CD4-positive, alpha-beta T cell treated with Interleukin-17A for 4 hours (primary cell): ENCODE measurements around the gene LRRC8B.

Experiments used
- DNase-seq: peaks from one replicate; pipeline ENCODE4 v3.0.0-alpha.2; 2020; ENCODE audit warnings: mixed read lengths

The LRRC8B gene

DNA sequence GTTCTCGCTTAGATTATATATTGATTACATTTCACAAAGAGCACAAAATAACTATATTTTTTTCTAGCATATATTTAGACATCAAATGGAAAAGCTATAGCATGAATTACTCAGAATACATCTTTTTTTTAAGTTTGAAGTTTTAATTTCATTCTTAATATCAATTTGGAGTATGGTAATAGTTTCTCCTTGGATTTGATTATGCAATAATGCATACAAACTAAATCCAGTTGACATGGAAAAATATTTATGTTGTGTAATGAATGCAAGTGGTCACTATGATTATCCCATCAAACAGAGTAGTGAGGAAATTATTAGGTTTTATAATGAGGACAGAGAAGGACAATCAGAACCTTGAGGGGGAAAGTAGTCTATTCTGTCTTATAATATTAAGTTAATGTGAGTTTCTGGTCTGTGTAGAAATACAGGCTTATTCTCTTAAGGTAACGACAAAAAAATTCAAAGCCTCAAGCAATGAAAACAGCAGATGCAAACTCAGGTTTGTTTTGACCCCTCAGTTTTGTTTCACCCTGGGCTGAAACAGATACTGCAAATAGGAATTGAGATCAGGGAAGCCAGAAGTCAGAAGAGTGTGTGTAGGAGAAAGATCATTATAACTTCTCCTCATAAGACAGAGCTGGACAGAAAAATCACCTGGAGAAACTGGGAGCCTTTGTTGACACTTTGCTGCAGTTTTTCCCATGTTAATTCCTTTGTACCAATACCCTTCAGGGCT lies 23.7 kb downstream of the LRRC8B start:
- DNase-seq = no peak

DNA sequence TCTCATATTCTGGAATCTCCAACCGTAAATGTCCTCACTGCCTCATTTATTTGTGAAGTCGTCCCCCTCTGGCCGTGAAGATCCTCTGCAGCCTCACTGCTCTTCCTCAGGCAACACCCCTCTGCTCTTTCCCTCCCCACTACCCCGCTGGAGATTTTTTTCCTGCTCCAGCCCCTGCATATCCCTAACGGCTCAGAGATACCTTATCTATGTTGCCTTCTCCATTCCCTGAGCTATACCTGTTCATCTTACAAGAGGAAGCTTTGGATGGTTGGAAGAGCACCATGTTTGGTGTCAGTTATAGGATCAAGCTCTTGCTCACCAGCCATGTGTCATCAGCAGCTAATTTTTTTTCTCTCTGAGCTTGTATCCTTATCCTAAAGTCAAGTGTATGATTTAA lies 26.4 kb downstream of the LRRC8B start:
- DNase-seq = no peak

DNA sequence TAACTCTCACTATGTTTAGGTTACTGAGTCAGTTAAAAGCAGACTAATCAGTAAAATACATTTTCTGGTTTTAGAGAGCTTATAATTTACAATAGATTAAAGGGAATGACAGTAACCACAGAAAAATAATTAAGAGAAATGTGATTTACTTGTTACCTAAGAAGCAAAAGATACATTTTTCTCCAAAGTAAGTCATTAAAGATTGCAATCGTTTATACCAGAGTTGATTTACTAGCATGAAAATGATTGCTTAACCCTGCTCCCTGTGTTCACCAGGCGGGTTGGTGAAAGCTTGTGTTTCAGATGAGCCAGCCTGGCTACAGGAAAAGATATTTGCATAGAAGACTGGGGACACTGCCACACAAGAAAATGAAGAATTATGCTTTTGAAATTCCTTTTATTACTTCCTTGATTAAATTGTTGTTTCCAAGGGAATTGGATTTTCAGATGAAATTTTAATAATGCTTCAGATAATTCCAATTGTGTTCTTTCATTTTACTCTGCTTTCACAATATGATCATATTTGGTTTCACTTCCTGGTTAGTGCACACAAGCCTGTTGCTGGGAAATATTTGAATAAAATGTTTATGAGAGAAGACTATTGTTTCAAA lies 27.9 kb downstream of the LRRC8B start:
- peak; percentile 15 for DNase-seq

DNA sequence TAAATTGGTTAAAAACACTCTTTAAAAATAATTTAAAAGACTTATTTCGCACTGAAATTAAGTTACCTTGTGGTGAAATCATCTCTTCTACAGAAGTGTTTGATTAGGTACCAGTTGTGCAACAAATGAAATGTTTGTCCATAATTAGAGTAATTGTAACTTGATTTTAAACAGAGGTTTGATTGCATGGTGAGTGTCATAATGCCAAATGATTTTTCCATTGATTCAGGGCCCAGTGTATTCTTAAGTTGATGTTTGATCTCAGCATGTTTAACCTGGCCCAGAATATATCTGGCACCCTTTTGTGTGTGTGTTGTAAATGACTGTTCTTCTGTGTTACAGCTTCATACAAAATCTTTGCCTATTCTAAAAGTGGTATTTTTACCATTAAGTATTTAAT lies 28.5 kb downstream of the LRRC8B start:
- DNase-seq = no peak

DNA sequence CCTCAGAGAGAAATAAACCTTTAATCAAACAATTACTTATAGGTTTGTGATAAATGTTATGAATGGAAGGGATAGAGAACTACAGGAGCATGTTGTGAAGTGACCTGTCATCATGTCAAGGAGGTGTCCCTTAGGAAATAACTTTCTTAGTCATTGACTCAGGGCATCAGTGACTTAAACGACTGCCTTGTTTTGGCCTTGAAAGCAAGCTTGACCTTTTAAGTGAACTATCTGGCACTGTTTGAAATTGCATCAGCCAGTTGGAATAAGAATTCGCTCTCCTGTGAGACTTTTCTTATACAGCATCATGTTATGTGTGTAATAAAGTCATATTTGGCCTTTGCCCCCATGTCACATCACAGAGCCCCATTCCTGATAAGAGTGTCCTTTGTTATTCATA lies 30.9 kb downstream of the LRRC8B start:
- no peak for DNase-seq

DNA sequence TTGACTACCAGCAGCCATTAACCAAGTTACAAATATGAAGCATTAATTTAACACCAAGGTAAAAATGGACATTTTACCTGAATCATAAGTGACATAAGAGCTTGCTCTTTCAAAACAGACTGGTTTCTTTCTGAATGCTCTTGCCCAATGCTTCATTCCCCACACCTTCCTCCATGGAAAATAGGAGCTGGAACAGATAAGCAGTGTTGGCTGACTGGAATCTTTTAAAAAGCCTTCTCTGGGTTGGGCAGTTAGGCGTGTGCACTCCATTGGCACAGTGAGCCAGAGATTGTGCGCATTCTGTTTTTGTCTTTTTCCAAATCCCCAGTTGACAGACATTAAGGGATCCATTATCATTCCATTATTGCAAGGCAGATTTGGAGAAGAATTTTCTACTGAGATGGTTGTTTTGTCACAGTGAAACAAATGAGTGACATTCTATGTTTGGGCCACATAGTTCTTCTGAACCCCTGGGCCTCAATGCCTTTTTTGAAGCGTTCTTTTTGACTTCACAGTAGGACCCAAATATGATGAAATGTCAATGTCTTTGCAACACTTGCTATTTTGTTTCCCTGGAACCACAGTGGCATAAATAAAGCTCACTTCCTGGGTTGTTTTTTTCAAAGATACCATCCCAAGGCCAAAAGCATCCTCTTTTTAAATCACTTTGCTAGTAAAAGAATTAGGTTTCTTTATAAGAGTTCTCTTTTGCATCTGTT lies 32.3 kb downstream of the LRRC8B start:
- DNase-seq = no peak

DNA sequence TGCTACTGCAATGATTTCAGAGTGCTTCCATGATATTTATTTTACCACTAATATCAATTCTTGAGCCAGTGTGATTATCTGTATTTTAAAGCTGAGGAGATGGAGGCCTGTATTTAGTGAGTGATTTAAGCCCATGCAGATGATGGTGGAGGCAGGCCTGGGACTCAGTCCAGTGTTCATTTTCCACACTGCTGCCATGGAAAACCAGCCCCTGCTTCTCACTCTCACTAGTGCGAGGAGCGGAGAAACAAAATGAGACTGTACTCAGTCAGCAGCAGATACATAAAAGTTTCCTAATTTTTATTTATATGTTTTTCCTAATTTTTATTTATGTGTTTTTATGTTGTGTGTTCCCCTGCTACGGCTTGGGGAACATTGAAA lies 32.8 kb downstream of the LRRC8B start:
- DNase-seq = no peak

DNA sequence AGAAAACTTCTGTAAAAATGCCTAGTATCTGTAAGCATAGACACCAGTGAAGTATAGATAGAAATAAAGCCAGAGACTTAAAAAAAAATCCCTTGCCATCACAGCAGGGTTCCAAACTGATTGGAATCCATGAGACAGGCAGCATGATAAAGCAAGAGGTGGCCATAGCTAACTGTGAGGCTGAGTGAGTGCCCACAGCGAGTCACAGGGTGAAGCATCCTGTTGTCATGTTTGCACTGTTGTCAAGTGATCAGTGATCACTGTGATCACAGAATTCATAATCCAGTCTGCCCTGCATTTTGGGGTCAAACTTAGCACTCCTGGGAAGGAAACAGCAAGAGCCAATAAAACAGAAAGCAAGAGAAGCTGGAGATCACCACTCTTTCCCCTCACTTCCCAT lies 33.3 kb downstream of the LRRC8B start:
- DNase-seq = peak; percentile 13

DNA sequence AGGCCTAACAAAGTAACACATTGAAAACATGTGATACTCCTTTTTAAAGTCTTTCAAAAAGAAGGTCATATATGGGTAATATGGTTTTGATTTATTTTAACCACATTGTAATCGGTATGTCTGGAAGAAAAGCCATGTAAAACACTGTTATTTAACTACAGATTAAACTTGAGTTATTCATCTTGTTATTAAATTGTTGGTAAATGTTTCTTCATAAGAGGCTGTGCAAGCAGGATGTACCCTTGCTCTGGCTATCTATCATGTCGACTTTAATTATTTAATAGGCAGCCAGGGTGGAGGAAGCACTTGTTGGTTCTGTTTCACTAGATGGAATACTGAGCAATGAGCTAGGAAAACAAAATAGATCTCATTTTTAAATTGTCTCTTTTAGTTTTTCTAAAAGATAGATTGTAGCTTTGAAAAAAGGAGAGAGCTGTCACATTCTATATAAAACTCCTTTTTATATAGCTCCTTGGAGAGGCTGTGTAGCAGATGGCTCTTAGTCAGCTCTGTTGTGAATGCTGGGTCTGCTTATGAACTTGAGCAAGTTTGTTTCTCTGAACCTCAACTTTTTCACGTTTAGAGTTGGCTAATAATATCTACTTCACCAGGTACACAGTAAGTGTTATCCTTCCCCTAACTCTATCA lies 39.5 kb downstream of the LRRC8B start:
- no peak for DNase-seq

DNA sequence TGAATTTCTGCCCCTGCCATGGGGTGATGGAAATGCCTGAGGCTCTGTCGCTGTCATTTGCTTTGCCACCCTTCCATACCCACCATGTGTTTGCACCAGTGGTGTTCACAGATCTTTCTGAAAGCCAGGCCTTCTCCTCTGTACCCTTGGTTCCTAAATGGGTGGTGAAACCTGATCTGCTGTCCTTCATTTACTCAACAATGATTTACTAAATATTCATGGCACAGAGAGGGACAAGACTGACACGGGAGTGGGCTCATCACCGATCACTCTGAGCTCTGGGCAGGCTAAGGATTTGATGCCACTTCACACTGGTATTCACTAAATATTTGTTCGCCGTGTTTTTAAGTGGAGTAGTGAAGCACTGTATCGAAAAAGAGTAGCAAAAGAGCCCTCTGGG lies 40.9 kb downstream of the LRRC8B start:
- no peak for DNase-seq

DNA sequence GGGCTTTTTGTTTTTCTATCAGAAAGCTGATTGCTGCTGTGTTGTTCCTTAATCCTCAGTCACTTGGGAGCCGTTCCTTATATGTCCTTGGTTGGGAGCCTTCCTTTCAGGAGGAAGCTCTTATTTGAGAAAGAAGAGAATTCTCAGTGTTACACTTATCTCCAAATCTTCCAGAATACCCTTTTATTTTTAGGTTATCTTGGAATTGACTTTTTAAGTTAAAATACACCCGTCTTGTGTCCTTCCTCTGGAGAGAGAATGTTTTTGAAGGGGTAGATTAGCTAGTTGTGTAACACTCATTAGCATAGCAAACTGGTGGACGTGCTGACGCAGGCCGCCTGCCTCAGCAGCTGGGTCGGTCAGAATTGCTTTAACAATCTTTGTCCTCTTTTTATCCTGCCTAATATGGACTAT lies 42.1 kb downstream of the LRRC8B start:
- no peak for DNase-seq

DNA sequence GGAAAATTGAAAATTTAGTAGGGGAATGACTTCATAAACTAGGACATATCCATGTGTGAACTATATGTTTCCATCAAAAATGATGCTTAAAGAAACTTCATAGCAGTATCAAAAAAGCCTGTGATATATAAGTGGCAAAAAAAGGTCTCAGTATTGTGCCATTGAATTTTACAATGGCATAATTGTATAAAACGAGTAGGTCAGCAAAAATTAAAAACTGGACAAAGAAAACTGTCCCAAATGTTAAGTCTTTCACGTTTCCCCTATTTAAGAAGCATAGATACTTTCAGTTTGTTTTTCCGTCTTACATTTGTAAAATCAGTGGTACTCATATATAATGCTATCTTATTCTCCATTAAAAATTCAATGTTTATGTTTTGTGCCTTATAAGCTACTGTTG lies 43.2 kb downstream of the LRRC8B start:
- DNase-seq = no peak

DNA sequence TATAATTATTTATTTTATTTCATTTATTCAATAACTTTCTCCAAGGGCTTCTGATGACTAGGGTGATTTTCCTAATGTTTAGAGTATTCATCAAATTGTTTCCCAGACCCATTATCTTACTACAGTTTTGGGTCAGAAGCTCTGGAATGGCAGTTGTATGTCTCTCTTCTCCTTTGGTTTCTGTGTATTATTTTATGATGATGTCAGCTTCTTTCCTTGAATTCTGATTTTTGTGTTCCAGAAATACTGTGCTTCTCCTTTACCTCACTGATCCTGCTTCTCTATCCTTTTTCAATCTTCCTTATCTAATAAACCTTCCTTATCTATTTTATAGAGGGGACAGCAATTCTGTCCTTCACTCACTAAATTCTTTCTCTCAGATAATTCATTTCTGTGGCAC lies 48.8 kb downstream of the LRRC8B start:
- DNase-seq = no peak

DNA sequence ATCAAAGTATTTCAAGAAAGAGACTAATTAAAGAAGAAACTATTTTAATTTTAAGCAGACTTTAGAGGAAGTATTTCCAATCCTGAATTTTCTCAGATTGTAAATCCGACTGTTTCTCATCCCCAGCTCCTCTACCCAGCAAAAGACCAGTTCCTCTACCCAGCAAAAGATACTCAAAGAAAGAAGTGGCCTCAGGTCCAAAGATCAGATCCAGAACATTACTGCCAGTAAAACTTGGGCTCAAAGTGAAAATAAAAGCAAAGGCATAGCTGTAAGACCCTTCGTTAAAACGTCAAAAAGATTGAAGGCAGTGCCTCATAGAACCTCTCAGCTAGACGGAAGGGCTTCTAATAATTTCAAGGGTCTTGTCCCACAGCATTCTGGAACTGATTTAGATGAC lies 50.0 kb downstream of the LRRC8B start:
- no peak for DNase-seq

DNA sequence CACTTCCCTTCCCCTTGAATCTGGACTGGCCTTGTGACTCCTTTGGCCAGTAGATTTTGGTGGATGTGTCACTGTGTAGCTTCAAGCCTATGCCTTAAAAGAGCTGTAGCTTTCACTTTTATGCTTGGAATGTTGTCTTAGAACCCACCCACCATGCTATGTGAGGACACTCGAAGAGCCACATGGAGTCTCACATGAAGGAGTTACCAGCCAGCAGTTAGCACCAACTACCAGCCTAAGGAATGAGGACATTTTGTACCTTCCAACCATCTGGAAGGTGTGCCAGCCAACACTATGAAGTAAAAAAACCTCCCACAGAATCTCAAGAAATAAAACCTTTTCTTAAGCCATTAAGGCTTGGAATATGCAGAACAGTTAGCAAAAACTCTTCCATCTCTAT lies 50.6 kb downstream of the LRRC8B start:
- DNase-seq = no peak

DNA sequence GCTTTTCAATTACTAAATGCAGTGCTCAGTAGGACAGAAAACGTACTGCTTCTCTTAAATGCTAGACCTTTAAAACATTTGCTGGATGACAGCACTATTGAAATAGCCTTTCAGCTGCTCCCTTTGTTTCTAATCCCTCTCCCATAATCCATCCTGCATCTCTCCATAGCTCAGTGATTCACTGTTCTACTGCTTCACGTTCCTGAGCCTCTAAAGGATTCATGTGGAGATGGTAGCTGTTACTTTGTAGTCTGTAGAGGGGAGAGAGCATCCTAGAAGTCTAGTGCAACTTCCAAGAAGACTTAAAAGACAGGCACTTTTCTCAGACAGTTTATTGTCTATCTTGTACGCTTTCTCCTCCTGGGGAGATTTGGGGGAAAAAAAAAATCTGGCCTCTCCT lies 51.4 kb downstream of the LRRC8B start:
- DNase-seq = no peak

DNA sequence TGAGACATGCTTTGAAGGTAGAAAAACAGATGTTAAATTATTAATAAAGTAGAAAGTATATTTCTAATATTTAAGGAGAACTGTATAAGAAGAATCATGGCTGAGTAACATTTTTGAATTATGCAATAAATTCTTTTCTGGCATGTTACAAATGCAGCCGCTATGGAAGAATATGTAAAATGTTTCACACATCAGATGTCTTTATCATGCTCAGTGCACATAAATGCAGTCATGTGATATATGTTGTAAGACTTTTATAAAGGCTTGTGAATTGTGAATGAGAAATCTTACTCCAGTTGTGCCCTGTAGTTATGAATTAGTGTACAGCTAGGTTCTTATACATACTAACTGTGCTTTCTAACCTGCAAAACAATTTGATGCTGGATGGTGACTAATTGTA lies 53.5 kb downstream of the LRRC8B start:
- DNase-seq = no peak

DNA sequence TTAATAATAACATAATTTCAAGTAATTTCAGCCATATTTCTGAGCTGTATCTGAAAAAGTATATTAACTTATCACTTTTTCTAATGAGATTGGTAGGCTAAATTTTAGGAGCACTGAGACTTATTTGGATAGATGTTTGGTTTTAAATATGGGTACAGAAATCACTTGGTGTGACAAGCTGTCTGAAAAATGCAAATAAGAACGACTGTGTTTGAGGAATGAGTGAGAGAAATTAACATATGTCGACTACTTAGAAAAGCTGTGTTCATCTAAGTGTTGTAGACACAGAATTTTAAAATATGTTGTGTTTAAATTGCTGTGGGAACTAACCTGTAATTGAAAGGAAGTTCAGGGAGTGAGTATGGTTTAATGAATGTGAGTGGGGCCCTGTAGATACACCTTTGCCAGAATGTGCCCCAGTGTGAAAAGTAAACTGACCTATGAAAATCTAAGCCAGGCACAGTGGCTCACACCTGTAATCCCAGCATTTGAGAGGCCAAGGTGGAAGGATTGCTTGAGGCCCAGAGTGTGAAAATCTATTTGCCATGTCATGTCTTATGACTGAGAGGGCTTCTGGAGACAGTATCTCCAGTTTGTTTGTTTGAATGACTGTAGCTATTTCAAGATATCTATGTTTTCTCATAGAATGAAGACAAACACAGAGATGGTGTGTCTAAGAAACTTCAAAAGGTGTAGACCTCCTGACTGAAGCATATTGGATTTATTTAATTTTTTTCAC lies 54.5 kb downstream of the LRRC8B start:
- no peak for DNase-seq

DNA sequence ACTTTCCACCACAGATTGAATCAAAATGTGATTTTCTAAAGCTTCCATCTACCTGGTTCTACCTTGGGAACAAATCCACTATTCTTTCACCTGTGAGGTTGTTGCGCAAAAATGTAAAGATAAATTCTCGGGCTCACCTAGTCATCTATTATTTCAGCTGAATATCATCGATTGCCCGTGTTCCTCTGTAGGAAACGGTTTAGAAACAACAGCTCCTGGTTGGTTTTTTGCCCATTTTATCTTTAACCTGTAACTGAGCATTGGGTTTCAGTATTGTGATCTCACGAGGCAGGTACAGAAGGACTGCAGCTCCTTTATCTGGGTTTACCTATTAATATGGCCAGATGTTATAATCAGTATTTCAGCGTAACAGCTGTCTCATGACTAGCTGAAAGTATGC lies 55.4 kb downstream of the LRRC8B start:
- DNase-seq = no peak

DNA sequence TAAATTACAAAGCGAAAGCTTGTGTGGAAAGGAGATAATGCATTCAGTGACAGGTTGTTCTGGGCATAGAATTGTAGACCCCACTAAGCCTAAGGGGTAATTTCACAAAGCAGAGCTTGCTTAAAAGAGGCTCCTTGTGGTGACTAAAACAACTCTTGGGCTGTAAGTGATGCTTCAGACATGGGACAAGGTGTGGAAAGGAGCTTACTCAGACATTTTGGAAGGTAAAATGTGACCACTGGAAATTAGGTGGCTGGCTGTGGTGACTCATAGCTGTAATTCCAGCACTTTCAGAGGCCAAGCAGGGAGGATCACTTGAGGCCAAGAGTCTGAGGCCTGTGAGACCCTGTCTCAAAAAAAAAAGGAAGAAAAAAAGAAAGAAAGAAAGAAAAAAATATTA lies 57.2 kb downstream of the LRRC8B start:
- no peak for DNase-seq

DNA sequence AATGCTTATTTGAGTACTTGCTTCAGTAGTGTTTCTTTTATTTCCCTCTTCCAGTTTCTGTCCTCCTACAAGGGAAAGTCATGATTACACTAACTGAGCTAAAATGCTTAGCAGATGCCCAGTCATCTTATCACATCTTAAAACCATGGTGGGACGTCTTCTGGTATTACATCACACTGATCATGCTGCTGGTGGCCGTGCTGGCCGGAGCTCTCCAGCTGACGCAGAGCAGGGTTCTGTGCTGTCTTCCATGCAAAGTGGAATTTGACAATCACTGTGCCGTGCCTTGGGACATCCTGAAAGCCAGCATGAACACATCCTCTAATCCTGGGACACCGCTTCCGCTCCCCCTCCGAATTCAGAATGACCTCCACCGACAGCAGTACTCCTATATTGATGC lies 57.9 kb downstream of the LRRC8B start:
- no peak for DNase-seq

DNA sequence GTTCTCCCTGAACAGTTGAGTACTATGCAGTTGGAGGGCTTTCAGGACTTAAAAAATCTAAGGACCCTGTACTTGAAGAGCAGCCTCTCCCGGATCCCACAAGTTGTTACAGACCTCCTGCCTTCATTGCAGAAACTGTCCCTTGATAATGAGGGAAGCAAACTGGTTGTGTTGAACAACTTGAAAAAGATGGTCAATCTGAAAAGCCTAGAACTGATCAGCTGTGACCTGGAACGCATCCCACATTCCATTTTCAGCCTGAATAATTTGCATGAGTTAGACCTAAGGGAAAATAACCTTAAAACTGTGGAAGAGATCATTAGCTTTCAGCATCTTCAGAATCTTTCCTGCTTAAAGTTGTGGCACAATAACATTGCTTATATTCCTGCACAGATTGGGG lies 59.6 kb downstream of the LRRC8B start:
- no peak for DNase-seq

DNA sequence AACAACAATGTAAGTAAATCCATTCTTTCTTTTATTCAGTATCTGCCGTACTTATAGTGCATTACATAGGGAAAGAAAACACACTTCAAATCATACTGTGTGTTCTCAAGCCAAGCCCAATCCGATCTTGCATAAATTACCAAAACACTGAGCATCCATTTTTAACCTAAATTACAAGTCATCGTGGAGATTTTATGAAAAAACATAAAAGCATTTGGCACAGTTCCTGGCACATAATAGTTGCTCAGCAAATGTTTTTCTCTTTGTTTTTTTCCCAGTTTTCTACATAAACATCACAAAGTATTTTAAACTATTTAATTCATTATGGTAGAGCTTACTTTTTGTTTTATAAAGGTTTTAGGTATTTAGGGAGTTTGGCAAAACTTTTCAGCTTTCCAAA lies 60.2 kb downstream of the LRRC8B start:
- no peak for DNase-seq
